DLD1 (cell line): ENCODE measurements around the gene SSBP2.

Source experiments
- in situ Hi-C: cut with HindIII; loops from 2 replicates; pipeline ENCODE4 v1.10.0; 2017; ENCODE audit warnings: low sequenced_read_pairs

SSBP2 gene

GRCh38 chr5:81767938-81768337 is 17.0 kb upstream of the SSBP2 start:
- in situ Hi-C loops = no loop called here

GRCh38 chr5:81767097-81767496 is 16.2 kb upstream of the SSBP2 start:
- in situ Hi-C loops = no loop called here

- in situ Hi-C loops = no loop called here
Measured at GRCh38 chr5:81766611-81767010, 15.7 kb upstream of the SSBP2 start.

- in situ Hi-C loops = no loop called here
Measured at GRCh38 chr5:81763294-81763928, 12.5 kb upstream of the SSBP2 start.

- in situ Hi-C loops = no loop called here
Measured at GRCh38 chr5:81762853-81763252, 12.0 kb upstream of the SSBP2 start.

GRCh38 chr5:81762401-81762800 is 11.5 kb upstream of the SSBP2 start:
- in situ Hi-C loops = no loop called here

- in situ Hi-C loops = no loop called here
Measured at GRCh38 chr5:81761970-81762369, 11.1 kb upstream of the SSBP2 start.

- in situ Hi-C loops = no loop called here
Measured at GRCh38 chr5:81761270-81761669, 10.4 kb upstream of the SSBP2 start.

GRCh38 chr5:81760521-81760920 is 9.6 kb upstream of the SSBP2 start:
- in situ Hi-C loops = no loop called here

GRCh38 chr5:81759632-81760005 is 8.7 kb upstream of the SSBP2 start:
- in situ Hi-C loops = no loop called here

- in situ Hi-C loops = no loop called here
Measured at GRCh38 chr5:81757404-81757803, 6.5 kb upstream of the SSBP2 start.

GRCh38 chr5:81756016-81756415 is 5.1 kb upstream of the SSBP2 start:
- in situ Hi-C loops = no loop called here

GRCh38 chr5:81755320-81755719 is 4.4 kb upstream of the SSBP2 start:
- in situ Hi-C loops = no loop called here

- in situ Hi-C loops = no loop called here
Measured at GRCh38 chr5:81754621-81755020, 3.7 kb upstream of the SSBP2 start.

- in situ Hi-C loops = no loop called here
Measured at GRCh38 chr5:81753429-81753828, 2.5 kb upstream of the SSBP2 start.

GRCh38 chr5:81752644-81752963 is 1.7 kb upstream of the SSBP2 start:
- in situ Hi-C loops = no loop called here

GRCh38 chr5:81751836-81752643 is 1.1 kb upstream of the SSBP2 start:
- in situ Hi-C loops = no loop called here

- in situ Hi-C loops = no loop called here
Measured at GRCh38 chr5:81750308-81751008, 439 bp downstream of the SSBP2 start.

GRCh38 chr5:81749561-81750307 is 1.2 kb downstream of the SSBP2 start:
- in situ Hi-C loops = no loop called here

GRCh38 chr5:81749192-81749560 is 1.7 kb downstream of the SSBP2 start:
- in situ Hi-C loops = no loop called here

GRCh38 chr5:81748556-81748955 is 2.3 kb downstream of the SSBP2 start:
- in situ Hi-C loops = no loop called here
